Activated T-cell treated with anti-CD3 and anti-CD28 coated beads, Interleukin-2, amount 50 U/mL, for 4 hours (primary cell): ENCODE results near the gene COBL. TPM values are rescaled to one million over a fixed set of nuclear protein-coding genes. Genes with fewer than 3 reads are reported as not detected.

Experiments used
- ATAC-seq, 2 donors: fragments of 200-7000 bp; cut with Tn5 transposase; one replicate each; pipeline ENCODE4 v1.10.0; 2021
- DNase-seq: peaks from one replicate; pipeline ENCODE4 v3.0.0-alpha.2; 2020
- H3K27me3 Mint-ChIP-seq: one replicate; pipeline ENCODE4 v1.8.0; 2021; ENCODE audit warnings: low read depth, mixed read lengths
- H3K36me3 Mint-ChIP-seq: one replicate; pipeline ENCODE4 v1.8.0; 2022; ENCODE audit warnings: mixed read lengths; ENCODE audit not compliant: insufficient read depth
- H3K4me1 Mint-ChIP-seq: one replicate; pipeline ENCODE4 v1.8.0; 2021; ENCODE audit warnings: low read depth, mixed read lengths
- H3K4me3 Mint-ChIP-seq: one replicate; pipeline ENCODE4 v1.8.0; 2021; ENCODE audit warnings: mild to moderate bottlenecking, moderate library complexity, mixed read lengths
- H3K9me3 Mint-ChIP-seq: one replicate; pipeline ENCODE4 v1.8.0; 2021; ENCODE audit warnings: mixed read lengths
- total RNA-seq, 3 donors: library from RNA; stranded (reverse); gene quantifications; one replicate each; pipeline ENCODE4 v1.2.1, GENCODE V29; 2021

The COBL gene
- total RNA-seq, 3 donors from 2014 or later, result 0.03 TPM; not detected in 2

GRCh38 chr7:51066405-51066882 lies 250.2 kb downstream of the COBL start:
- Mint-ChIP-seq H3K36me3 (no peaks in the 10 kb centered on the region), H3K4me1 (no peaks in the 10 kb centered on the region), H3K27me3 (no peaks in the 10 kb centered on the region), H3K4me3 (no peak overlapping the region), H3K9me3 (no peaks in the 10 kb centered on the region)
- DNase-seq (no peak), ATAC-seq (no peak)

GRCh38 chr7:51065766-51066165 lies 250.8 kb downstream of the COBL start:
- no peak for DNase-seq
- no peak for ATAC-seq
- Mint-ChIP-seq H3K4me3 (no peak overlapping the region), H3K4me1 (no peaks in the 10 kb centered on the region), H3K9me3 (no peaks in the 10 kb centered on the region), H3K36me3 (no peaks in the 10 kb centered on the region), H3K27me3 (no peaks in the 10 kb centered on the region)

- Mint-ChIP-seq H3K4me3 (no peak overlapping the region), H3K36me3 (no peaks in the 10 kb centered on the region), H3K4me1 (no peaks in the 10 kb centered on the region), H3K9me3 (no peaks in the 10 kb centered on the region), H3K27me3 (no peaks in the 10 kb centered on the region)
- DNase-seq, result no peak
- no peak for ATAC-seq
Observed at GRCh38 chr7:51064688-51065087, 251.9 kb downstream of the COBL start.

- H3K27me3 Mint-ChIP-seq, result no peaks in the 10 kb centered on the region
- no peaks in the 10 kb centered on the region for H3K9me3 Mint-ChIP-seq
- DNase-seq (no peak), ATAC-seq (no peak)
- no peak overlapping the region for H3K4me3 Mint-ChIP-seq
- H3K36me3 Mint-ChIP-seq, result no peaks in the 10 kb centered on the region
- no peaks in the 10 kb centered on the region for H3K4me1 Mint-ChIP-seq
Observed at GRCh38 chr7:51062222-51062987, 254.2 kb downstream of the COBL start.

- Mint-ChIP-seq H3K9me3 (no peaks in the 10 kb centered on the region), H3K36me3 (no peaks in the 10 kb centered on the region), H3K27me3 (no peaks in the 10 kb centered on the region), H3K4me3 (no peak overlapping the region), H3K4me1 (no peaks in the 10 kb centered on the region)
- DNase-seq (no peak), ATAC-seq (no peak)
Observed at GRCh38 chr7:51060536-51060935, 256.1 kb downstream of the COBL start.

- H3K27me3 Mint-ChIP-seq, result no peaks in the 10 kb centered on the region
- no peak for DNase-seq
- no peak overlapping the region for H3K4me3 Mint-ChIP-seq
- H3K9me3 Mint-ChIP-seq, result no peaks in the 10 kb centered on the region
- H3K4me1 Mint-ChIP-seq, result no peaks in the 10 kb centered on the region
- H3K36me3 Mint-ChIP-seq, result no peaks in the 10 kb centered on the region
- no peak for ATAC-seq
Observed at GRCh38 chr7:51059504-51060142, 257.0 kb downstream of the COBL start.

GRCh38 chr7:51058764-51059163 lies 257.8 kb downstream of the COBL start:
- ATAC-seq (no peak), DNase-seq (no peak)
- no peaks in the 10 kb centered on the region for H3K9me3 Mint-ChIP-seq
- H3K4me3 Mint-ChIP-seq, result no peak overlapping the region
- no peaks in the 10 kb centered on the region for H3K27me3 Mint-ChIP-seq
- no peaks in the 10 kb centered on the region for H3K36me3 Mint-ChIP-seq
- H3K4me1 Mint-ChIP-seq, result no peaks in the 10 kb centered on the region

GRCh38 chr7:51055039-51055840 lies 261.4 kb downstream of the COBL start:
- H3K36me3 Mint-ChIP-seq, result no peaks in the 10 kb centered on the region

GRCh38 chr7:51054231-51054630 lies 262.4 kb downstream of the COBL start:
- Mint-ChIP-seq H3K4me3 (no peak overlapping the region), H3K9me3 (no peaks in the 10 kb centered on the region), H3K27me3 (peaks cover 3% of the 10 kb centered on the region), H3K4me1 (no peaks in the 10 kb centered on the region), H3K36me3 (no peaks in the 10 kb centered on the region)
- ATAC-seq (no peak), DNase-seq (no peak)

More at GRCh38 chr7:51055039-51055840, 261.4 kb downstream of the COBL start:
- H3K4me3 Mint-ChIP-seq, result no peak overlapping the region
- H3K9me3 Mint-ChIP-seq, result no peaks in the 10 kb centered on the region
- peaks cover 3% of the 10 kb centered on the region for H3K27me3 Mint-ChIP-seq
- no peaks in the 10 kb centered on the region for H3K4me1 Mint-ChIP-seq
- ATAC-seq, result no peak
- no peak for DNase-seq

GRCh38 chr7:51053160-51053925 lies 263.3 kb downstream of the COBL start:
- DNase-seq (no peak), ATAC-seq (no peak)
- Mint-ChIP-seq H3K36me3 (no peaks in the 10 kb centered on the region), H3K4me1 (no peaks in the 10 kb centered on the region), H3K9me3 (no peaks in the 10 kb centered on the region), H3K4me3 (no peak overlapping the region), H3K27me3 (peaks cover 3% of the 10 kb centered on the region)

- Mint-ChIP-seq H3K27me3 (peaks cover 3% of the 10 kb centered on the region), H3K4me3 (no peak overlapping the region), H3K36me3 (no peaks in the 10 kb centered on the region), H3K4me1 (no peaks in the 10 kb centered on the region), H3K9me3 (no peaks in the 10 kb centered on the region)
- DNase-seq, result no peak
- ATAC-seq, result no peak
Observed at GRCh38 chr7:51046482-51046881, 270.1 kb downstream of the COBL start.

GRCh38 chr7:51046103-51046466 lies 270.5 kb downstream of the COBL start:
- DNase-seq (no peak), ATAC-seq (no peak)
- Mint-ChIP-seq H3K36me3 (no peaks in the 10 kb centered on the region), H3K27me3 (peaks cover 3% of the 10 kb centered on the region), H3K4me3 (no peak overlapping the region), H3K9me3 (no peaks in the 10 kb centered on the region), H3K4me1 (no peaks in the 10 kb centered on the region)

- no peaks in the 10 kb centered on the region for H3K36me3 Mint-ChIP-seq
- H3K4me3 Mint-ChIP-seq, result no peak overlapping the region
- ATAC-seq (no peak), DNase-seq (no peak)
- H3K27me3 Mint-ChIP-seq, result peaks cover 3% of the 10 kb centered on the region
- H3K4me1 Mint-ChIP-seq, result no peaks in the 10 kb centered on the region
- no peaks in the 10 kb centered on the region for H3K9me3 Mint-ChIP-seq
Observed at GRCh38 chr7:51045319-51046102, 271.1 kb downstream of the COBL start.
